ENCODE data around the gene B4GALNT3.

DNA sequence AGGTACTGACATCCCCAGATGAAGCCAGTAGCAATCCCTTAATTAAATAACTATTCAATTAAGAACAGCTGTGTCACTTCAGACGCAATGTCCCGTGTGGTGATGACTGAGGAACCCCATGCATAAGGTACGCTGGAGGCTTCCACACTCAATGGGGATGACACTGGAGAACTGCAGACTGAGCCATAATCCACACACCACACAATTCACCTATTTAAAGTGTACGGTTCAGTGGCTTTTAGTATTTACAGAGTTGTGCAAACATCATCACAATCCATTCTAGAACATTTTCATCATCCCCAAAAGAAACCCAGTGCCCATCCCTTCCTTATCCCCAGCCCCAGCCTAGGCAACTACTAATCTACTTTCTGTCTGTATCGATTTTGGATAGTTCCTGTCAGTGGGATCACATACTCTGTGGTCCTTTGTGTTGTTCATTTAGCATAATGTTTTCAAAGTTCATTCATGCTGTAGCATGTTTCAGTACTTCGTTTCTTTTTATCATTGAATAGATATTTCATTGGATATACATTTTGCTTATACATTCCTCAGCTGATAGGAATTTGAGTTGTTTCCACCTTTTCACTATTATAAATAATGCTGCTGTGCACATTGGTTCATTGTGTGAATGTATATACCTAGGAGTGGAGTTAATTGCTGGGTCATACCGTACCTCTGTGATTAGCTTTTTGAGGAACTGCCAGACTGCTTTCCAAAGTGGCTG lies 142.4 kb downstream of the B4GALNT3 start:
- TF ChIP-seq, protein P1, sequence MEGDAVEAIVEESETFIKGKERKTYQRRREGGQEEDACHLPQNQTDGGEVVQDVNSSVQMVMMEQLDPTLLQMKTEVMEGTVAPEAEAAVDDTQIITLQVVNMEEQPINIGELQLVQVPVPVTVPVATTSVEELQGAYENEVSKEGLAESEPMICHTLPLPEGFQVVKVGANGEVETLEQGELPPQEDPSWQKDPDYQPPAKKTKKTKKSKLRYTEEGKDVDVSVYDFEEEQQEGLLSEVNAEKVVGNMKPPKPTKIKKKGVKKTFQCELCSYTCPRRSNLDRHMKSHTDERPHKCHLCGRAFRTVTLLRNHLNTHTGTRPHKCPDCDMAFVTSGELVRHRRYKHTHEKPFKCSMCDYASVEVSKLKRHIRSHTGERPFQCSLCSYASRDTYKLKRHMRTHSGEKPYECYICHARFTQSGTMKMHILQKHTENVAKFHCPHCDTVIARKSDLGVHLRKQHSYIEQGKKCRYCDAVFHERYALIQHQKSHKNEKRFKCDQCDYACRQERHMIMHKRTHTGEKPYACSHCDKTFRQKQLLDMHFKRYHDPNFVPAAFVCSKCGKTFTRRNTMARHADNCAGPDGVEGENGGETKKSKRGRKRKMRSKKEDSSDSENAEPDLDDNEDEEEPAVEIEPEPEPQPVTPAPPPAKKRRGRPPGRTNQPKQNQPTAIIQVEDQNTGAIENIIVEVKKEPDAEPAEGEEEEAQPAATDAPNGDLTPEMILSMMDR (conservative IDR thresholded peaks at IDR 0.05; ENCODE audit: low read depth in 2 of 2), result no peak
- no peak for TF ChIP-seq EZH2 (IDR thresholded peaks at IDR 0.05; ENCODE audit: low read depth, unreplicated experiment)
